Lower leg skin (tissue), 3 donors: Measurements from ENCODE around the gene FCN2.

Experiments
- POLR2A ChIP-seq, 2 donors: fragments of 450-650 bp; IDR thresholded peaks; one replicate each; pipeline ENCODE4 v1.6.1; 2016 to 2017; ENCODE audit warnings: antibody characterized with exemption in 2 of 2, mild to moderate bottlenecking in 1 of 2, moderate library complexity in 1 of 2
- TF ChIP-seq, protein P1 (sequence below), 3 donors: fragments of 450-650 bp; IDR thresholded peaks; one replicate each; pipeline ENCODE4 v1.5.1; 2016; ENCODE audit warnings: antibody characterized with exemption in 3 of 3, mild to moderate bottlenecking in 3 of 3, moderate library complexity in 2 of 3

DNA sequence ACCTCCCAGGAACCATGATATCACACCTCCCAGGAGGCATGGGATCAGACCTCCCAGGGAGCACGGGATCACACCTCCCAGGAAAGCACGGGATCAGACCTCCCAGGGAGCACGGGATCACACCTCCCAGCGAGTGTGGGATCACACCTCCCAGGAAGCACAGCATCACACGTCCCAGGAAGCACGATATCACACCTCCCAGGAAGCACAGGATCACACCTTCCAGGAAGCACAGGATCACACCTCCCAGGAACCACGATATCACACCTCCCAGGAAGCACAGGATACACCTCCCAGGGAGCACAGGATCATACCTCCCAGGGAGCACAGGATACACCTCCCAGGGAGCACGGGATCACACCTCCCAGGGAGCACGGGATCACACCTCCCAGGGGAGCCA, 30.0 kb upstream of the FCN2 start:
- no peak for TF ChIP-seq POLR2A (IDR thresholded peaks at IDR 0.05)
- TF ChIP-seq, protein P1, sequence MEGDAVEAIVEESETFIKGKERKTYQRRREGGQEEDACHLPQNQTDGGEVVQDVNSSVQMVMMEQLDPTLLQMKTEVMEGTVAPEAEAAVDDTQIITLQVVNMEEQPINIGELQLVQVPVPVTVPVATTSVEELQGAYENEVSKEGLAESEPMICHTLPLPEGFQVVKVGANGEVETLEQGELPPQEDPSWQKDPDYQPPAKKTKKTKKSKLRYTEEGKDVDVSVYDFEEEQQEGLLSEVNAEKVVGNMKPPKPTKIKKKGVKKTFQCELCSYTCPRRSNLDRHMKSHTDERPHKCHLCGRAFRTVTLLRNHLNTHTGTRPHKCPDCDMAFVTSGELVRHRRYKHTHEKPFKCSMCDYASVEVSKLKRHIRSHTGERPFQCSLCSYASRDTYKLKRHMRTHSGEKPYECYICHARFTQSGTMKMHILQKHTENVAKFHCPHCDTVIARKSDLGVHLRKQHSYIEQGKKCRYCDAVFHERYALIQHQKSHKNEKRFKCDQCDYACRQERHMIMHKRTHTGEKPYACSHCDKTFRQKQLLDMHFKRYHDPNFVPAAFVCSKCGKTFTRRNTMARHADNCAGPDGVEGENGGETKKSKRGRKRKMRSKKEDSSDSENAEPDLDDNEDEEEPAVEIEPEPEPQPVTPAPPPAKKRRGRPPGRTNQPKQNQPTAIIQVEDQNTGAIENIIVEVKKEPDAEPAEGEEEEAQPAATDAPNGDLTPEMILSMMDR (IDR thresholded peaks at IDR 0.05) = no peak
